GM19467 (cell line): ENCODE results near the gene VIT.

Experiments used
- ATAC-seq: cut with Tn5 transposase; IDR thresholded peaks from one replicate; pipeline ENCODE4 v1.9.1; 2021; ENCODE audit warnings: mild to moderate bottlenecking, moderate library complexity; ENCODE audit not compliant: unreplicated experiment

The VIT gene

GRCh38 chr2:36756438-36756837, 59.9 kb downstream of the VIT start:
- ATAC-seq = no peak

DNA sequence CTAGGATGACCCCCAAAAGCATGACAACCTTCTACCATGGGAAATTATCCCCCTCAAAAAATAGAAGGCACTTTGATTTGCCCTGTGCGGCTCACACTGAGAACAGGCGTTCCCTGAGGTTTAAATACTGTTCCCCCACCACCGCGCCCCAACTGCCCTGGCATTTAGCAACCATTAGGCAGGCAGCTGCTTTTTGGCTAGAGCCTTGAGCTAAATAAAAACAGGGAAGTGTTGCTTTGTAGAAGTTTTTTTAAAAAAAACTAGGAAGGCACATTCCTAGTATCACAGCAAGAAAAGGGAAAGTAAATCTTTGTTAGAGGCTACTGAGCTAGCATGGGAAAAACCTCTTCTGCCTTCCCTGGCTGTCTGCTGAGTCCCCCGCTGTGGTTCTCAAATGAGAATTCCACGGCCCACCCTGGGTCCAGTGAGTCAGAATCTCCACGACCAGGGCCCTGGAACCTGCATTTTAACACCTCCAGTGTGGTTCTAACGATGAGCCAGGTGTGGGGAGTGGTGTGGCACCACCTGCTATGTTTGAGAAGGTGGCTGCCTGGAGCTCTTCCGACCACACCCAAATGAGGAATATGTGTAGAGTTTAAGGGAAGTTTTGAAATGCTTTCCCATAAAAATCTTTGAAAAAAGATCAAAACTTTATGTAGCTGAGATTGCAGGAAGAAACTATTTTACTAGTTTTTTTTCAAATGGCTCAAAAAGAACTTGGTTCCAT, 66.4 kb downstream of the VIT start:
- no peak for ATAC-seq

DNA sequence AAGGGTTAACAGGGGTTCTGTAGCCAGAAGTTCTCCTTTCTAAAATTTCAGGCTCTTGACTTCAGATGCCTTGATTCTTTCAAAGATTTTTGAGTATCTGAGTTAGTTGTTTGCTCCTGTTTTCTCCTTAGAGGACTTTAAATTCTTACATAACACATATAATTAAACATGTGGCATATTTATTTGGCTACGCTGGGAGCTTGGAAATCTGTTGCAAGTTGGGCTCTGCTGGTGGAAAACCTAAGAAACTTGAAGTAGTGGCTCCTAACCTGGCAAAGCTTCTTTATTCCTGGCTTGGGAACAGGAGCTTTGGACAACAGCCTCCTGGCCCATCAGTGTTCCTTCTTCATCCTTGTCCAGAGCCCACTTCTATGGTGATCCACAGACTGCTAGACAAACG, 72.6 kb downstream of the VIT start:
- ATAC-seq = no peak

GRCh38 chr2:36770542-36771287, 74.2 kb downstream of the VIT start:
- ATAC-seq = peak; percentile 63

DNA sequence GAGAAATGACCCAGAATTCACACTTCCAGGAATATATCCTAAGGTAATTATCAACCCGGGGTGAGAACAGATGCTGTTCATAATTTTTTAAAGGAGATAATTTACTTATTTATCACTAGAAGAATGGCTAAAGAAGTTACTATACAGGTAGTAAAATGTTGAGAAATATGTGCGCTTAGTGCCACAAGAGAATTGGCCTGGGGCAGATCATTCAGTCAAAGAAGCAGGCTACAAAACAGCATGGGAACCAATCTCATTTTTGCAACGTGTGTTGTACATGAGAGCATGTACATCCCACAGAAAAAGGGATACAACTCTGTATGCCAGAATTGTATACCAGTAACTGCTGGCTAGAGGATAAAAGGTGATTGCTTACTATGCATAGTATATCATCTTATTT, 75.2 kb downstream of the VIT start:
- no peak for ATAC-seq

DNA sequence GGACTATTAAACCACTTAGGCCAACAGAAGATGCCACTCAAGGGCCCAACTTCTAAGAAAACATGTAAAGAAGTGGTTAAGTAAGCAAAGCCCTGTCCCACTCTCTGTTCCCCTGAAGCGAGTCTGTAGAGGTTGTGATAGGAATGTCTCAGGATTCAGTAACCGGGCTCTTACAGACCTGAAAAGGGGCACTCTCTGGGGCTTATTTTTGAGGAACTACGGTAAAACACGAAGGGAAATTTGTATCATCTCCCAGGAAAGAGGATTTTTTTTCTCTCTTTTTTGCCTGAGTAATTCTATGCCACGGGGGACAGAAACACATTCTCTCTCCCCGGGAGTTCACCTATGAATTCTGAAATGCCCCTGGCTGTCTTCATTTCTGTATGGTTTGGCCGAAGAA, 77.4 kb downstream of the VIT start:
- no peak for ATAC-seq

- no peak for ATAC-seq
Measured at GRCh38 chr2:36775261-36775660, 78.8 kb downstream of the VIT start.

DNA sequence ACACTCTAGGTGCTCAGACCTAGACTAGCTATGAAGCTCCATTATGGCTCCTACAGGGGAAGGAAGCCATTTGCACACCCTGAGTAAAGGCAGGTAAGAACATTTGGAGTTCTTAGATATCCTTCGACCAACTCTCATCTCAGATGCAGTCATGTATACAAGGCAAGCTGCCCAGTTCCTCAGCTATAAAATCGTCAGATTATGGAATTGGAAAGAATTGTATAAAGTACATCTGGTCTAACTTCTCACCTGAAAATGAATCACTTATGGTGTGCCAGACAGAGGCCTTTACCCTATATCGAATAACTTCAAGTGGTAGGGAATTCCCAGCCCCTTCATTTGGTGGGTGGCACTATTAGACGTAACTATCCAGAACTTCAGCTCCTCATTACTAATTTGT, 79.3 kb downstream of the VIT start:
- no peak for ATAC-seq

- ATAC-seq = no peak
Measured at GRCh38 chr2:36777272-36777671, 80.8 kb downstream of the VIT start.

- ATAC-seq = no peak
Measured at GRCh38 chr2:36777788-36778187, 81.3 kb downstream of the VIT start.

DNA sequence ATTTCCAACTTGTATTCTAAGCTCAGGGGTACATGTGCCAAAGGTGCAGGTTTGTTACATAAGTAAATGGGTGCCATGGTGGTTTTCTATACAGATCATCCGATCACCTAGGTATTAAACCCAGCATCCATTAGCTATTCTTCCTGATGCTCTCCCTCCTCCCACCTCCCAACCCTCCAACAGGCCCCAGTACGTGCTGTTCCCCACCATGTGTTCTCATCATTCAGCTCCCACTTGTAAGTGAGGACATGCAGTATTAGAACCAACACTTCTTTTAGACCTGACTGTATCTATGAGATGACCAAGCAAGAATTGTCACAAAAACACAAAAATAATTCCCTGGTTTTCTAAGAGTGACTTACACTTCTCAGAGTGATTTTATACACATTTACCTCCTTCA, 83.0 kb downstream of the VIT start:
- ATAC-seq = no peak

DNA sequence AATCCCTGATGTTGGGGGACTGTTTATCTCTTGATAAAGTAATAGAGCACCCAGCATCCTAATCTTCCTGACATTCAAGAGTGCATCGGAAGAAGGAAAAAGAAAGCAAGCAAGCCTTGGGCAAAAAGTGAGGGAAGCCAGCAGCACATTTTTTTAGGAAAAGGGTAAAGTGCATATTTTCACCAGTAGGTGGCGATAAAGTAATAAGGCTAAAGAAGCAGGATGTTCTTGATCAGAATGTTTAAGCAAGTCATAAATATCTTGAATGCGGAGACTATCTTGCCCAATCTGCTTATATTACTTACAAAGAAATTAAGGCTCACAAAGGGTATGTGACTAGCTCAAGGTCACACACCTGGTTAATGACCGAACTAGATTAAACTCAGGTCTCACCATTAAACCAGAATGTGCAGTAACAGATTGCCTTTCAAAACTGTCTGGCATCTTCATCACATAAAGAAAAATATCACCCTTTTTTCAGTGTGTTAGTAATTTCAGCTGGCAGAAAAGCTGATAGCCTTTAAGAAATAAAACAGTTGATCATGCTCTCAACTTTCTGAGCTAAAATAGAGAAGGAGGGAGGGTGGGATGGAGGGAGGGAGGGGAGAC, 83.8 kb downstream of the VIT start:
- ATAC-seq = no peak

DNA sequence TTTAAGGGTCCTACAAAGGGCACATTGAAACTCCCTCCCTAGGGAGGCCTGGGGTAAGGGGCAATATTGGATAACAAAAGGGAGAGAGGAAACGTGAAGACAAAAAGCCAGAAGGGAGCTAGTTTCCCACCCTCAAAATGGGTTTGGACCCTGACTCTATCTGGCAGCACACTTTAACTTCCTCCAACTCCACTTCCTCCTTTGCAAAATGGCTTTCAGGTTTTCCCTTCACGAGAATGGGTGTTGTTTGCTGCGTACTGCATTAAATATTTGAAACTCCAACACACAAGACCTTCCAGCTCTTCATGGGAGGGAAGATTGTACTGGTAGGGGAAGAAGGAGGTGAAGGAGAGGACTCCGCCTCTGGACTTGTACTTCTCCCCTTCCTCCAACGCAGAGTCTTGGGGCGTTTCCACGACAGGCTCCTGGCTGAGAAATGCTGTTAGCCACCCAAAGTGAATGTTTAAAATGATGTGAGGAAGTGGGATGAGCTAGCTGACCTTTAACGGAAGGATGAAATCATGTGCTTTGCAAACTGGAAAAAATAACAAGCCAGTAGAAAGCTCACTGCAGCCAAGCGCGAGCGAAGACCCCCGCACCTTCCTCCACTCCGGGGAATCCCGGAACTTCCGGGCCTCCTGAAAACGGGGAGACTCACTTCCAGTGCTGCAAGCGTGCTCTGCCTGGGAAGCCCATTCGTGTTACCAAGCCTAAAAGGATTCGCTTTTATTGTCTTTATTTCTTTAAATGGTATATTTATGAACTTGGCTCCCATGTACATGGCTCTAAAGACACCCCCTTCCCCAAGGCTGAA, 85.6 kb downstream of the VIT start:
- ATAC-seq = no peak

- ATAC-seq = no peak
Measured at GRCh38 chr2:36783246-36783645, 86.7 kb downstream of the VIT start.

- ATAC-seq = no peak
Measured at GRCh38 chr2:36785179-36785795, 88.8 kb downstream of the VIT start.

- no peak for ATAC-seq
Measured at GRCh38 chr2:36789181-36789804, 92.8 kb downstream of the VIT start.

GRCh38 chr2:36792951-36793350, 96.4 kb downstream of the VIT start:
- ATAC-seq = no peak

DNA sequence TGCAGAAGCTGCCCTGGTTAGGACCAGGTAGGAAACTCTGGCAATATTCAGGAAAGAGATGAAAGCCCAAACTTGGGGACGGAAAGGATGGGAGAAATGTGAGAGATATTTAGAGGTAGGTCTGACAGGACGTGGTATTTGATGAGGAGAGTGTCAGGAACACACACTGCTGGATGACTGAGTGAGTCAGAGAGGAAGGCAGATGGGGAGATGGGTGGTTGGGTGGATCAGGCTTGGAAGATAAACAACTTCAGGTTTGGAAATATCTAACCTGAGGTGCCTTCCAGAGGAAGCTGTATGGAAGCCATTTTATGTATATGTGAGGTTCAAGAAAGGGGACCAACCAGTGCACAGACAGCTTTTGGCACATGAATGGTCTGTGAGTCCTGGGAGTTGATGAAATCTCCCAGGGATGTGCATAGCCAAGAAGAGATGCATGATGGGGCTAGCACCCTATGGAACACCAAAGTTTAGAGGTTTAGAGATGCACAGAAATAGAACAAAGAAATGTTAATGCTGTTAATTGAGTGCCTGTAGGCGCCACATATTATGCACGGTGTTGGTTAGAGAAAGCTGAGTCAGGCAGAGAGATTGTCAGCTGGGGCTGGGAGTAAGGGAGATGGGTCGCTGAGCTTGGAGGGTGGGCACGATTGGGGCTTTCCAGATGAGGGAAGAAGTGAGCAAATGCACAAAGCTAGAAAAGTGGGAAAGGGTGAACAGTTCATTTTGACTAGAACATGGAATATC, 101.0 kb downstream of the VIT start:
- ATAC-seq = no peak

GRCh38 chr2:36798724-36799123, 102.2 kb downstream of the VIT start:
- ATAC-seq = no peak

DNA sequence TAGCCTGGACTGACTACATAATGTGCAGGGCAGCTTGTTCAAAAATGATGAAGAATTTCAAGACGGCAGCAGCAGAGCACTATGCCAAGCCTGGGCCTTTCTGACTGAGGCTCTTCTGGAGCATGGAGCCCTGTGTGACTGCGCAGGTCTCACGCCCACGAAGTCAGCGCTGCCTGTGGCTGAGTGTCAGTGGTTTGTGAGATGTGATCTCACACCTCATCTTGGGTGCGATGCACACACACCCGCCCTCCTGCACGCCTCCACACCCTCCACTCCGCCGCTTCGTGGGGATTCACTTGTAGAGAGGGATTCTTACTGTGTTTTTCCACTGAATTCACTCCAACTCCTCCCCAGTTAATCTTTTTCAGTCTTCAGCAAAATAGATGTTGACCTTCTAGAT, 103.9 kb downstream of the VIT start:
- ATAC-seq = no peak
